CD4-positive, alpha-beta T cell (primary cell): ENCODE results near the gene CC2D2B. TPM values are rescaled to one million over a fixed set of nuclear protein-coding genes. Genes with fewer than 3 reads are reported as not detected.

Experiments
- ATAC-seq: fragments of 200-7000 bp; cut with Tn5 transposase; one replicate; pipeline ENCODE4 v1.10.0; 2022; ENCODE audit warnings: mild to moderate bottlenecking; ENCODE audit not compliant: poor library complexity
- CTCF ChIA-PET: fragments of 350-600 bp; sonication (Branson Sonifier 250); formaldehyde crosslinking; loops from one replicate; lab custom pipeline; 2021; ENCODE audit warnings: antibody characterized with exemption, inconsistent platforms; lab: Charles Lee
- POLR2A ChIA-PET: fragments of 350-600 bp; sonication (Branson Sonifier 250); formaldehyde crosslinking; loops from one replicate; lab custom pipeline; 2021; ENCODE audit warnings: antibody characterized with exemption, inconsistent platforms; lab: Charles Lee
- DNase-seq, 14 experiments: peaks; one replicate each; pipeline ENCODE4 v3.0.0-alpha.2; 2013 to 2020; ENCODE audit warnings: mixed read lengths in 2 of 14
- H3K27ac ChIP-seq, 2 donors: one replicate each; pipeline versions ENCODE4 v1.5.1 to v1.7.0; 2013; ENCODE audit warnings: low read length in 2 of 2, low read depth in 1 of 2, mild to moderate bottlenecking in 1 of 2
- H3K27me3 ChIP-seq, 2 experiments: 1 replicate in 1 of 2; 2 replicates in 1 of 2; pipeline versions ENCODE4 v1.6.1 to v1.7.0; 2013; ENCODE audit warnings: low read length in 2 of 2, control low read depth in 1 of 2, mild to moderate bottlenecking in 1 of 2, moderate library complexity in 1 of 2; ENCODE audit not compliant: insufficient read depth in 2 of 2, control insufficient read depth in 1 of 2
- H3K36me3 ChIP-seq: one replicate; pipeline ENCODE4 v1.6.1; 2013; ENCODE audit warnings: low read length, control low read depth; ENCODE audit not compliant: insufficient read depth
- H3K4me1 ChIP-seq: one replicate; pipeline ENCODE4 v1.6.1; 2013; ENCODE audit warnings: low read length, control low read depth; ENCODE audit not compliant: insufficient read depth
- H3K4me3 ChIP-seq: one replicate; pipeline ENCODE4 v1.5.1; 2013; ENCODE audit warnings: mild to moderate bottlenecking, low read length, moderate library complexity
- H3K9me3 ChIP-seq, 2 experiments: 1 replicate in 1 of 2; 2 replicates in 1 of 2; pipeline versions ENCODE4 v1.6.1 to v1.7.0; 2013; ENCODE audit warnings: low read length in 2 of 2, mild to moderate bottlenecking in 2 of 2, control low read depth in 1 of 2, moderate library complexity in 1 of 2; ENCODE audit not compliant: control insufficient read depth in 1 of 2, insufficient read depth in 1 of 2
- H3K27ac Mint-ChIP-seq: one replicate; pipeline ENCODE4 v1.8.0; 2020; ENCODE audit warnings: mixed read lengths
- H3K27me3 Mint-ChIP-seq: one replicate; pipeline ENCODE4 v1.8.0; 2021; ENCODE audit warnings: mixed read lengths
- H3K36me3 Mint-ChIP-seq: one replicate; pipeline ENCODE4 v1.8.0; 2021; ENCODE audit warnings: low read depth, mixed read lengths
- H3K4me1 Mint-ChIP-seq: one replicate; pipeline ENCODE4 v1.8.0; 2021; ENCODE audit warnings: low read depth, mixed read lengths
- H3K4me3 Mint-ChIP-seq: one replicate; pipeline ENCODE4 v1.8.0; 2020; ENCODE audit warnings: mild to moderate bottlenecking, mixed read lengths
- H3K9me3 Mint-ChIP-seq: one replicate; pipeline ENCODE4 v1.8.0; 2020; ENCODE audit warnings: mixed read lengths
- intact Hi-C, 2 experiments: fragments of 100-400 bp; cut with DNase I in 1 of 2; cut with micrococcal nuclease in 1 of 2; formaldehyde crosslinking; loops; one replicate each; pipeline versions ENCODE4 v1.15.1 to v1.9.0; 2023 to 2025; cut with DNase I, micrococcal nuclease
- total RNA-seq, 174 experiments: library from RNA in 2 of 174; stranded (reverse) in 2 of 174; gene quantifications; one replicate each; pipeline ENCODE4 v1.2.3 and lab custom pipeline; 2021 to 2026
- TF ChIP-seq, protein P1 (sequence below): fragments of 200-600 bp; IDR thresholded peaks from one replicate; pipeline ENCODE4 v1.8.0; 2022; ENCODE audit warnings: antibody characterized with exemption, mild to moderate bottlenecking

Gene CC2D2B
- total RNA-seq, 2 experiments from 2014 or later, result not detected

DNA sequence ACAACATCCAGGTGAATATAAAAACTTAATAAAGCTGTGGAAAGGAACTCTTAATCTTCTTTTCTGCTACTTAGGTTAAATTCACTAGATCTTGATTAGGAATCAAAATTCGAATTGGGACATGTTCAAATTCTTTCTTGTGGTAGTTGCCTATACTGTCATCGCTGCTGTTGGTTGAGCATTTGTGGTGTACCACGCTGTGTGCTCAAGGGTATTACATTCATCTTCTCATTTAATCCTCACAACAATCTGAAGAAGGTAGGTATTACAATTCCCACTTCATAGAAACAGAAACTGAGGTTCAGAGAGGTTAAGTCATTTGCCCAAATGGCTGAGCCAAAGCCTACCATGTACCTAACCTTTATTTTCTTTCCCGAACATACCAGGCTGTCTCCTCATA lies 39.9 kb upstream of the CC2D2B start:
- no peaks in the 10 kb centered on the region for H3K4me1 ChIP-seq
- Mint-ChIP-seq H3K4me3 (no peak overlapping the region), H3K36me3 (peaks cover 9% of the 10 kb centered on the region), H3K27ac (no peak overlapping the region), H3K27me3 (no peaks in the 10 kb centered on the region), H3K9me3 (no peaks in the 10 kb centered on the region), H3K4me1 (peaks cover 4% of the 10 kb centered on the region)
- no peak for DNase-seq
- H3K36me3 ChIP-seq, result peaks cover 3% of the 10 kb centered on the region
- POLR2A ChIA-PET, result no interaction called here
- CTCF ChIA-PET, result interaction anchor here (0.9 kb wide), 1 partner anchor 24 kb away, joined by 3 read pairs; no protein-coding TSS in a partner anchor
- no peaks in the 10 kb centered on the region for H3K27me3 ChIP-seq
- ATAC-seq, result no peak
- H3K9me3 ChIP-seq, result no peaks in the 10 kb centered on the region
- no peak overlapping the region for H3K27ac ChIP-seq
- TF ChIP-seq, protein P1, sequence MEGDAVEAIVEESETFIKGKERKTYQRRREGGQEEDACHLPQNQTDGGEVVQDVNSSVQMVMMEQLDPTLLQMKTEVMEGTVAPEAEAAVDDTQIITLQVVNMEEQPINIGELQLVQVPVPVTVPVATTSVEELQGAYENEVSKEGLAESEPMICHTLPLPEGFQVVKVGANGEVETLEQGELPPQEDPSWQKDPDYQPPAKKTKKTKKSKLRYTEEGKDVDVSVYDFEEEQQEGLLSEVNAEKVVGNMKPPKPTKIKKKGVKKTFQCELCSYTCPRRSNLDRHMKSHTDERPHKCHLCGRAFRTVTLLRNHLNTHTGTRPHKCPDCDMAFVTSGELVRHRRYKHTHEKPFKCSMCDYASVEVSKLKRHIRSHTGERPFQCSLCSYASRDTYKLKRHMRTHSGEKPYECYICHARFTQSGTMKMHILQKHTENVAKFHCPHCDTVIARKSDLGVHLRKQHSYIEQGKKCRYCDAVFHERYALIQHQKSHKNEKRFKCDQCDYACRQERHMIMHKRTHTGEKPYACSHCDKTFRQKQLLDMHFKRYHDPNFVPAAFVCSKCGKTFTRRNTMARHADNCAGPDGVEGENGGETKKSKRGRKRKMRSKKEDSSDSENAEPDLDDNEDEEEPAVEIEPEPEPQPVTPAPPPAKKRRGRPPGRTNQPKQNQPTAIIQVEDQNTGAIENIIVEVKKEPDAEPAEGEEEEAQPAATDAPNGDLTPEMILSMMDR, result no peak
- no peak overlapping the region for H3K4me3 ChIP-seq
- intact Hi-C loops, result no loop called here

GRCh38 chr10:95872158-95872711 lies 35.5 kb upstream of the CC2D2B start:
- ChIA-PET CTCF (no interaction called here), POLR2A (no interaction called here)
- Histone ChIP-seq H3K36me3 (peaks cover 13% of the 10 kb centered on the region), H3K27me3 (no peaks in the 10 kb centered on the region), H3K27ac (no peak overlapping the region), H3K9me3 (peaks cover 0 to 5% of the 10 kb centered on the region in 2 experiments), H3K4me1 (no peaks in the 10 kb centered on the region), H3K4me3 (no peak overlapping the region)
- DNase-seq, result no peak
- no peak overlapping the region for H3K4me3 Mint-ChIP-seq
- peaks cover 49% of the 10 kb centered on the region for H3K36me3 Mint-ChIP-seq
- no peaks in the 10 kb centered on the region for H3K9me3 Mint-ChIP-seq
- H3K27ac Mint-ChIP-seq, result no peak overlapping the region
- no peak for ATAC-seq
- H3K4me1 Mint-ChIP-seq, result no peaks in the 10 kb centered on the region
- TF ChIP-seq, protein P1, result no peak
- intact Hi-C loops, result no loop called here
- H3K27me3 Mint-ChIP-seq, result no peaks in the 10 kb centered on the region

DNA sequence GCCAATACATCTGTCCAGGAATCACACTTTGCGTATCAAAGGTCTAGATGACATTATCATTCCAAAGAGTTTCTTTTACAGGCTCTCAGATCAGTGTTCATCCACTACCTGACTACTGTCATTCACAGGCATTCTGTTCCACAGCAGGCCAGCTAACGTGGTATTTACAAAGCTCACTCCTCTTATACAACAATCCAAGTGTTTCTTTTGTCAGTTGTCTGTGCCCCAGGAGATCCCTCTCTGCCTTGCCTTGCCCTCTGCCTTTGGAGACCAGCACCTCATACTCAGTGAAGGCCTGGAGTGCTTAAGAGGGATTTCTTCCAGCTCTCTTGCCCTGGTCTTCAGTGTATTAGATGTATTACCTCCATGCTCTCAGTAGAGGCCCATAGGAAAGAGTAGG lies 34.6 kb upstream of the CC2D2B start:
- Histone ChIP-seq H3K4me3 (no peak overlapping the region), H3K4me1 (no peaks in the 10 kb centered on the region), H3K27me3 (no peaks in the 10 kb centered on the region), H3K36me3 (peaks cover 13% of the 10 kb centered on the region), H3K9me3 (peaks cover 0 to 5% of the 10 kb centered on the region in 2 experiments), H3K27ac (no peak overlapping the region)
- intact Hi-C loops, result no loop called here
- H3K36me3 Mint-ChIP-seq, result peaks cover 52% of the 10 kb centered on the region
- H3K9me3 Mint-ChIP-seq, result no peaks in the 10 kb centered on the region
- POLR2A ChIA-PET, result no interaction called here
- H3K4me3 Mint-ChIP-seq, result no peak overlapping the region
- TF ChIP-seq, protein P1, result no peak
- no peak overlapping the region for H3K27ac Mint-ChIP-seq
- H3K4me1 Mint-ChIP-seq, result no peaks in the 10 kb centered on the region
- H3K27me3 Mint-ChIP-seq, result no peaks in the 10 kb centered on the region
- no peak for DNase-seq
- CTCF ChIA-PET, result no interaction called here
- no peak for ATAC-seq
